NCI-H226 (cell line): Measurements from ENCODE around the gene DPY19L1.
"Not testable (repeated sequence)": the region's sequence is repeated elsewhere in the genome, so short reads cannot be mapped to it uniquely, and the experiment has no call there.

Experiments
- DNase-seq: peaks from one replicate; pipeline ENCODE4 v3.0.0-alpha.2; 2015

Gene DPY19L1

GRCh38 chr7:35037211-35037525 lies at the start of gene DPY19L1:
DPY19L1 (minus strand) TSS chr7:35037485; CDS start chr7:35037394, 91 bp downstream.
- DNase-seq, result no peak

DNA sequence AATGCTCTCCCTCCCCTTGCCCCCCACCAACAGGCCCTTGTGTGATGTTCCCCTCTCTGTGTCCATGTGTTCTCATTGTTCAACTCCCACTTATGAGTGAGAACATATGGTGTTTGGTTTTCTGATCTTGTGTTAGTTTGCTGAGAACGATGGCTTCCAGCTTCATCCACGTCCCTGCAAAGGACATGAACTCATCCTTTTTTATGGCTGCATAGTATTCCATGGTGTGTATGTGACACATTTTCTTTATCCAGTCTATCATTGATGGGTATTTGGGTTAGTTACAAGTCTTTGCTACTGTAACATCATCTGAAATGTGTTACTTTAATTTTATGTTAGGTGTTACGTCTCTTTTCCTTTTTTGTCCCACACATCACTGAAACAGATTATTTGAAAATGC lies 42.2 kb upstream of the DPY19L1 start:
- not testable (repeated sequence) for DNase-seq

- not testable (repeated sequence) for DNase-seq
Observed at GRCh38 chr7:35074008-35074407, 36.7 kb upstream of the DPY19L1 start.

- peak; percentile 44 for DNase-seq
Observed at GRCh38 chr7:35072950-35073827, 35.9 kb upstream of the DPY19L1 start.

GRCh38 chr7:35069084-35069483 lies 31.8 kb upstream of the DPY19L1 start:
- not testable (repeated sequence) for DNase-seq

GRCh38 chr7:35065382-35065781 lies 28.1 kb upstream of the DPY19L1 start:
- not testable (repeated sequence) for DNase-seq

- not testable (repeated sequence) for DNase-seq
Observed at GRCh38 chr7:35058571-35058970, 21.3 kb upstream of the DPY19L1 start.

DNA sequence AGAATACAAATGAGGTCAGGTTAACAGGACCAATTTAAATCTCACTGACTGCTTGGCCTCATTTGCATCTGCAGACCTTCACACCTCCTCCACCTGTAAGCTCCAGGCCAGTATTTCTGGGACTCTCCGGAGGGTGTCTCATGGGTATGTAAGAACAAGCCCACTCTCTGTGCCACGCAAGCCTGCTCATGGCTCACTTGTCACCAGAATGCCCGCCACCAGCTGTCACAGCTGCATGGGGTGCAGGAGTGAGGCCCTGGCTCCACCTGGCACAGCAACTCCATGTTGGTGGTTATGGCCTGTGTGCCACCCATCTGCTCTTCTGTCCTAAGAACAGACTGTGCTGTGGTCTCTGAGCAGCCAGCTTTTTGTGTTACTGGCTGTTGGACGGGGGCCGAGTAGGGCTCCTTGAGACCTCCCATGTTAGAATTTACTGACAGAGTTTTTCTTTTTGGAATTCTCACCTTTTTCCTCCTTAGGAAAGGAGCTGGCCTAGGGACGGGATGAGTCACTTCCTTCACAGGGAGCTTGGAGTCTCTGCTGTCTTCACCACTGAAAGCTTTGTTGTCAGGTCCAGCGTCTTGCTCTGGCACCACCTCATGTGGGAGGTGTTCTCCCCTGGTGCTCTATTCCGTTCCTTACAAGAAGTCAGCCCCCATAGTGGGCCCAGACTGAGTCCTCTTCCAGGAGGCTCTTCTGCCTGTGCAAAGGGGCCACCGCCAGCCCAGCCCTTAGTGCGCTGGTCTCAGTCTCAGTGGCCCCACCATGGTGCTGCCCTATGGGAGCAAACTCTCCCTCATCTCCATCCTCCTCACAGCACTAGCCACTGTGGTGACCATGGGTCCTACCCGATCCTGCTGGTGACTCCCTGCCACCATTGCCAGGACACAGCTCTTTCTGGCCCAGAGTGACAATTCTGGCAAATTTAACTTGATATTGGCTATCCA lies 20.5 kb upstream of the DPY19L1 start:
- not testable (repeated sequence) for DNase-seq

DNA sequence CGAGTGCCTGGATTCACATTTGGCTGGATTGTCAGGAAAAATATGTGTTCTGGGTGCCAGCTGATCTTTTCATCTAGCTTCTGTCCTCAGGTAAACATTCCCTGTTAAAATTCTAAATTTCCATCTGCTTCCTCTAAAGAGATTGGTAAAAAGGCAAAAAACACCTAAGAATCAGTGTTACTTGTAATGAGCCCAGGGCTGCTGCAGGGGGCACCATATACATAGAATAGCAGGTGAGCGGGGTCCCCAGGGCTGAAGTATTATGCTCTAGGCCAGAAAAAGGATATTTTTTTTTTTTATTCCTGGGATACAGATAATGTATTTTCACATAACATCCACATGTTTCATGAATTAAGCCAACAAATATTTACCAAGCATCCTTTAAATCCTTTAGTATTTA lies 18.4 kb upstream of the DPY19L1 start:
- not testable (repeated sequence) for DNase-seq

DNA sequence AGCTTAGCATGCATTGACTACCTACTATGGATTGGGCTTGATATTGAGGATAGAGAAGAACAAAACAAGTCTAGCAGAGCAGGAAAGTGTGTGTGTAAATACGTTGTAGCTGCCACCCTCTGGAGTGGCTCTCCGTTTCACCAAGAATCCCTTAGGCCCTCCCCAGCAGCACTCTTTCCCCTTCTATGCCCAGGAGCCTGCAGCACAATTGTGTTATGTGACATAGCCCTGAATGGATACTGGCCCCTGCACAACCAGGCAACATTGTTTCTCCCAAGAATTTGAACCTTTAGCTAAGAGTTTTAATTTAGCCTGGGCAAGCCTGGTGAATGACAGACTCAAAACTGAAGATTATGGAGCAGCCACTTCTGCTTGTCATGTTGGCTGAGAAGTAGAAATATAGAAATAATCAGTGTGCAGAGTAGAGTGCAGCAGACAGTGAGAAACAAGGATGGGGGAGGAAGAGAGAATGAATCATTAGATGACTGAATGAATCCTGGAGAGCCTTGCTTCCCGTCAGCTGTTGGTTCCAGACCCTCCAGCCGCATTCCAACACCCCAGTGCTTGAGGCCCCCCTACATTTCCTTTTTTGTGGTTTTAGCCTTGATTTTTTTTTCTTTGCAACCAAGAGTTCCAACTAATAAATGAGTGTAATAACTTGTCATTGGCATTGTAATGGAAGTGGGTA lies 16.3 kb upstream of the DPY19L1 start:
- peak; percentile 69 for DNase-seq

DNA sequence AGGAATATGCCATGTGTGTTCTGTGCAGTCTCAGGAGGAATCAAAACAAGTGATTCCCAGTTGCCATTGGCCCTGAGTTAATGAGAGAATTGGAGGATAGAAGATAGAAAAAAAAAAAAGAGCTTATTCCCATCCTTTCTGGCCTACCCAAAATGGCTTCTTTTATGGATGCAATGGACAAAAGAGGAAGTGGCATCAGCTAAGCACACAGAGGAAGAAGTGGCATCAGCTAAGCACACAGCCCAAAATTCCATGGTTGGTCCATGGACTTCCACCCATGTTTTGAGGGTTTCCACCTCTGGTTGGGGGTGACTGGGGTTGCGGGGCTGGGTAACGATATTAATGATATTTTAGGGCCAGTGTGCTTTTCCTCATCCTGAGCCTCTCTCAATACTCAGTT lies 11.1 kb upstream of the DPY19L1 start:
- not testable (repeated sequence) for DNase-seq

GRCh38 chr7:35047912-35048305 lies 10.6 kb upstream of the DPY19L1 start:
- peak; percentile 89 for DNase-seq

DNA sequence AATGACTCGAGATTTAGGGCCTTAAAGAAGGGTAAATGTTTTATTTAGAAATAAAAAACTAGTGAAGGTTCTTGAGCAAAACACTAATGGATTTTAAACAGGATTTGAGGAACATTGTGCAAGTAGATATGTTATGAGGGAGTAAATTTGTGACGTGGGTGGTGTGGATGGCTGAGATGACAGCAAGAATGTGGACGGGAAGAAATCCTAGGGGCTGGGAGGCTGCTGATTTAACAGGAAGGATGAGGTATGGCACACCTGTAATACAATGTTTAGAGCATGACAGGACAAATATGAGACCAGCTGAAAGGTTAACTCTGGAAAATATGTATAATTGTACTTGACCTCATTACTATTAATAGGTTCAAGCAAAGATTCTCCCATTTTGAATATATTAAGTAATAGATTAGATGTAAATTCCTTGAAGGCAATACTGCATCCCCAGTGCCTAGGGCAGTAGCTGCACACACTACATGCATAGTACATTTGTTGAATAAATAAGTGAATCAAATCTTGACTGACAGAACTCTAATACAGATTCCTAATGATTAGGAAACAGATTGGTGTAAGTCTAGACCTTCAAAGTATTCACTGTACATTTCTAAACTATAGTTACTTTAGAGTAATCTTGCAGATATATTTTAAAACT lies 10.1 kb upstream of the DPY19L1 start:
- not testable (repeated sequence) for DNase-seq

GRCh38 chr7:35043301-35043700 lies 6.0 kb upstream of the DPY19L1 start:
- DNase-seq, result not testable (repeated sequence)

DNA sequence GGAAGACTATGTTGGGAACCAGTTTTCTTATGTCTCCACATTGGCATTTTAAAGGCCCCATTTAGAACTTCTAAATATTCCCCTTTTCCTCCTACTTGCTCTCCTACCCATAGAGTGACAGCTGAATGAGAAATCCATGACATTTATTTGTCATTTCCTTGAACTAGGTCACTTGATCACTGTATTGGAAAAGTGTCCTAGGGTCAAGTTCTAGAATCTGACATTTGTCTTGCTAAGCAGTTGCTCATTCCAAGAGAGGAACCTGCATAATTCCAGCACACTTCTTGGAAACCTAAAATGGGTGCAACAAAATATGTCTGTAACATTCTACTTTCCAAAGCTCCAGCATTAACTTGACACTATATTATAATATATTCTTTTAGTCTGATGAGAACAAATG lies 3.6 kb upstream of the DPY19L1 start:
- no peak for DNase-seq

DNA sequence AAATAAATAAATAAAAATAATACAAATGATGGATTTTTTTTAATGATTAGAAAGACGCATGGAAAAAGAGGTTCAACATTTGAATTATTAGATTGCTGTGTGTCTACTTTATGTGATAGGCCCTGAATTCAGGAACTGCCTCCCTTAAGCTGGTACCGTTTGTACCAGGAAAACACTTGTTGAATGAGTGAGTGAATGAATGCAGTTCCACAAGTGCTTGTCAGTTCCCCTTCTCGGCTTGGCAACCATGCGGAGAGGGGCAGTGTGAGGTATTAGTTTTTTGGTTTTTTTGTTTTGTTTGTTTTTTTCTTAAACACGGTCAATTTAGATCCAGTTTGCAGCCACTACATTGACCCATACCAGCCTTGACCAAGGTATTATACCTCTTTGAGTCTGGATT lies 2.1 kb upstream of the DPY19L1 start:
- DNase-seq, result no peak

GRCh38 chr7:35038354-35038753 lies 1.1 kb upstream of the DPY19L1 start:
- no peak for DNase-seq

DNA sequence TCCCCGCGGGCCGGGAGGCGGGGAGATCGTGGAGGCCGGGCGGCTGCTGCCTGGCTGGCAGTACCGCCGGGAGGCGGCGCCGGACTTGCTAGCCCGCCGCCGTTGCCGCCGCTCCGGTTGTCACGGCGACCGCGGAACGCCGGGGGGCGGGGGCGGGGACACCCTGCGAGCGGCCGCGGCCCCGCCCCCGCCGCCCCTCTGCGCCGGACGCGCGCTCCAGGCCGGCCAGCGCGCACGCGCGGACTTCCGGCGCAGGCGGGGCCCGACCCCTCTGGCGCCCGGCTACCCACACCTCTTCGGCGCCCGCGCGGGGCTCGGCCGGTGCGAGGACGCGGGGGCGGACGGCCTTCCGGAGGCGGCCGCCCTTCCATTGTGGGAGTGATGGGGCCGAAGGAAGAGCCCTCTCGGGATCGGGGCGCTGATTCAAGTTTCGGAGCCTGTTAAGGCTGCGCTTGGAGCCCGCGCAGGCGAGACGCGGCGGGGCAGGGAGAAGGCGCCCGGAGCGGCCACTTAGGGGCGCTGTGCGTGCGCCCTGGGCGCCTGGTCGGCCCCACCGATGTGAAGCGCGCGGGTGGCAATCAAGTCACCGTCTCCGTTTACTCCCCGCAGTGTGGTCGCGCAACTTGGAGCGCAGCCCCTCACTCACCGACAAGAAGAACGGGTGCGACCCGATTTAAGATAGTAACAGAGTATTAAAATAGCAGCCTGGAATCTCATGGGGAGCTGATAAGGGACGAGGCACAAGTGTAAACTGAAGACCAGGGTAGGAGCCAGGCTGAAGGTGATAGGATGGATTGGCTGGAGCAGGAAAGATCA lies 449 bp upstream of the DPY19L1 start:
- peak; percentile 94 for DNase-seq

- DNase-seq, result peak; percentile 78
Observed at GRCh38 chr7:35036361-35037171, 719 bp downstream of the DPY19L1 start.

- DNase-seq, result peak; percentile 56
Observed at GRCh38 chr7:35035511-35035961, 1.7 kb downstream of the DPY19L1 start.

GRCh38 chr7:35032166-35032565 lies 5.1 kb downstream of the DPY19L1 start:
- no peak for DNase-seq
